ENCODE results near the gene BABAM1.

DNA sequence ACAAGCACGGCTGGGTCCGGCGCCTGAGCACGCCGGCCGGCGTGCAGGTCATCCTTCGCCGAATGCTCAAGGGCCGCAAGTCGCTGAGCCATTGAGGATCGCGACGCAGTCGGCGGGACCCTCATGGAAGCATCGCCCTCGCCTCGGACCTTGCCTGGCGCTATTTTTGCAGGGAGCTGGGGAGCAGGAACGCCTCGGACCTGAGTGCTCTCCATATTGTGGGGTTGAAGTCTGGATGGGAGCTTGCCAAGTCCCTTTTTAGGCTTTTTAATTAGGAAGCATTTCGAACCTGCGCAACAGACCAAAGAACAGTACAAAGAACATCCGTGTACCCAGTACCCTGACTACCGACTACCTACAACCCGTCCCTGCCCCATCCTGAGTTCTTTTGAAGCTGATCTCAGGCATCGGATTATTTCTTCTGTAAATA lies 39.1 kb downstream of the BABAM1 start:
- TF ChIP-seq, protein P1, sequence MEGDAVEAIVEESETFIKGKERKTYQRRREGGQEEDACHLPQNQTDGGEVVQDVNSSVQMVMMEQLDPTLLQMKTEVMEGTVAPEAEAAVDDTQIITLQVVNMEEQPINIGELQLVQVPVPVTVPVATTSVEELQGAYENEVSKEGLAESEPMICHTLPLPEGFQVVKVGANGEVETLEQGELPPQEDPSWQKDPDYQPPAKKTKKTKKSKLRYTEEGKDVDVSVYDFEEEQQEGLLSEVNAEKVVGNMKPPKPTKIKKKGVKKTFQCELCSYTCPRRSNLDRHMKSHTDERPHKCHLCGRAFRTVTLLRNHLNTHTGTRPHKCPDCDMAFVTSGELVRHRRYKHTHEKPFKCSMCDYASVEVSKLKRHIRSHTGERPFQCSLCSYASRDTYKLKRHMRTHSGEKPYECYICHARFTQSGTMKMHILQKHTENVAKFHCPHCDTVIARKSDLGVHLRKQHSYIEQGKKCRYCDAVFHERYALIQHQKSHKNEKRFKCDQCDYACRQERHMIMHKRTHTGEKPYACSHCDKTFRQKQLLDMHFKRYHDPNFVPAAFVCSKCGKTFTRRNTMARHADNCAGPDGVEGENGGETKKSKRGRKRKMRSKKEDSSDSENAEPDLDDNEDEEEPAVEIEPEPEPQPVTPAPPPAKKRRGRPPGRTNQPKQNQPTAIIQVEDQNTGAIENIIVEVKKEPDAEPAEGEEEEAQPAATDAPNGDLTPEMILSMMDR (IDR thresholded peaks at IDR 0.05) = no peak
- TF ChIP-seq POLR2A (IDR thresholded peaks at IDR 0.05) = no peak

All from uterus (tissue), 2 donors.